Small intestine (tissue), 7 donors: ENCODE measurements around the gene ST6GAL1. TPM values are rescaled to one million over a fixed set of nuclear protein-coding genes. Genes with fewer than 3 reads are reported as not detected.

Experiments
- DNase-seq, 2 donors: peaks; one replicate each; pipeline versions ENCODE4 v3.0.0 to v3.0.0-alpha.2; 2013
- FAIRE-seq: peaks from 2 replicates; lab custom pipeline; 2012; peaks lifted over from hg19 to GRCh38; lab: Jason Lieb, UNC
- H3K27ac ChIP-seq, 3 donors: one replicate each; pipeline ENCODE4 v1.5.1; 2013; ENCODE audit warnings: low read length in 2 of 3, mild to moderate bottlenecking in 2 of 3, control low read depth in 1 of 3, inconsistent platforms in 1 of 3, low read depth in 1 of 3, moderate library complexity in 1 of 3
- H3K27me3 ChIP-seq, 3 donors: one replicate each; pipeline ENCODE4 v1.6.1; 2013; ENCODE audit warnings: low read length in 3 of 3, inconsistent platforms in 1 of 3; ENCODE audit not compliant: control insufficient read depth in 3 of 3, insufficient read depth in 3 of 3
- H3K36me3 ChIP-seq, 3 donors: one replicate each; pipeline ENCODE4 v1.6.1; 2013; ENCODE audit warnings: low read length in 3 of 3, inconsistent platforms in 1 of 3, low read depth in 1 of 3, mild to moderate bottlenecking in 1 of 3, moderate library complexity in 1 of 3; ENCODE audit not compliant: control insufficient read depth in 3 of 3, insufficient read depth in 2 of 3
- H3K4me1 ChIP-seq, 3 donors: one replicate each; pipeline ENCODE4 v1.6.1; 2013; ENCODE audit warnings: low read length in 2 of 3, inconsistent platforms in 1 of 3, low read depth in 1 of 3, mild to moderate bottlenecking in 1 of 3, moderate library complexity in 1 of 3; ENCODE audit not compliant: control insufficient read depth in 3 of 3, insufficient read depth in 2 of 3
- H3K4me3 ChIP-seq, 3 donors: one replicate each; pipeline ENCODE4 v1.5.1; 2013; ENCODE audit warnings: low read length in 3 of 3, control low read depth in 1 of 3, inconsistent platforms in 1 of 3, low read depth in 1 of 3, mild to moderate bottlenecking in 1 of 3, moderate library complexity in 1 of 3
- H3K9me3 ChIP-seq, 2 donors: one replicate each; pipeline ENCODE4 v1.6.1; 2013; ENCODE audit warnings: low read depth in 1 of 2, low read length in 1 of 2; ENCODE audit not compliant: control insufficient read depth in 2 of 2, insufficient read depth in 1 of 2
- WGBS, 3 donors: extraction: QIAGEN DNeasy Blood & Tissue Kit; methylation state at CpG; one replicate each; pipeline ENCODE4 v1.1.7; 2013; 5-methylcytosine and 5-hydroxymethylcytosine counted together
- polyA plus RNA-seq, 4 donors: library from polyadenylated mRNA; stranded (reverse) in 3 of 4; unstranded in 1 of 4; fragments of 200-250 nt in 3 of 4; fragments of 120-200 nt in 1 of 4; gene quantifications; one replicate each; pipeline versions ENCODE4 v1.2.1 to v1.2.3, GENCODE V29; 2013
- donor health status: healthy with polysubstance abuse.
- donor health status: control.
- donor health status: control.
- donor health status: Bipolar disorder and iron deficiency.
- donor health status: healthy.

Gene ST6GAL1
- polyA plus RNA-seq, 4 donors: 0.45 to 219 (median 11.0) TPM

DNA sequence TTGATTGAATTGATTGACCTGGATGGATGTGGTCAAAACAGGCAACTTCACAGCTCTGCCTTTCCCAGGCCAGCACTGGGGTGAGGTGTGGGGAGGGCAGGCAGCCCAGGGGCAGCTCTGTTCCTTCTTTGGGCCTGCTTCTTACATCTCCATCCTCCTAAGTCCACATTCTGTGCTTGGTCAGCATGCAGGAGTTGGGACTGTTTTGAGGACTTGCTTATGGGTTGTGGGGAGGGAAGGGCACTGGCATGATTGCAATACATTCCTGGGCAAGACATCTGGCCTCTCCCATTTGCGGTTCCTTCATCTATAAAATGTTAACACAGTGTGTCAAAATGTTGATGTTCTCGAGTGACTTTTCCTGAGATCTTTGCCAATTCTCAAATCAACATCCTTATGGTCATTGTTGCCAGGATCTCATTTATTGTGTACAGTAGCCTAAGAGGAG lies 84.1 kb downstream of the ST6GAL1 start:
- WGBS, 3 donors: 51 to 77% (median 75%) methylated on average over 2 of the region's 2 CpGs
- Histone ChIP-seq H3K4me3 (no peak overlapping the region), H3K4me1 (peaks cover 0 to 6% (median 0%) of the 10 kb centered on the region in 3 donors), H3K27ac (no peak overlapping the region), H3K27me3 (no peaks in the 10 kb centered on the region), H3K36me3 (peaks cover 0 to 8% (median 0%) of the 10 kb centered on the region in 3 donors), H3K9me3 (no peaks in the 10 kb centered on the region)
- DNase-seq (no peak), FAIRE-seq (no peak)

DNA sequence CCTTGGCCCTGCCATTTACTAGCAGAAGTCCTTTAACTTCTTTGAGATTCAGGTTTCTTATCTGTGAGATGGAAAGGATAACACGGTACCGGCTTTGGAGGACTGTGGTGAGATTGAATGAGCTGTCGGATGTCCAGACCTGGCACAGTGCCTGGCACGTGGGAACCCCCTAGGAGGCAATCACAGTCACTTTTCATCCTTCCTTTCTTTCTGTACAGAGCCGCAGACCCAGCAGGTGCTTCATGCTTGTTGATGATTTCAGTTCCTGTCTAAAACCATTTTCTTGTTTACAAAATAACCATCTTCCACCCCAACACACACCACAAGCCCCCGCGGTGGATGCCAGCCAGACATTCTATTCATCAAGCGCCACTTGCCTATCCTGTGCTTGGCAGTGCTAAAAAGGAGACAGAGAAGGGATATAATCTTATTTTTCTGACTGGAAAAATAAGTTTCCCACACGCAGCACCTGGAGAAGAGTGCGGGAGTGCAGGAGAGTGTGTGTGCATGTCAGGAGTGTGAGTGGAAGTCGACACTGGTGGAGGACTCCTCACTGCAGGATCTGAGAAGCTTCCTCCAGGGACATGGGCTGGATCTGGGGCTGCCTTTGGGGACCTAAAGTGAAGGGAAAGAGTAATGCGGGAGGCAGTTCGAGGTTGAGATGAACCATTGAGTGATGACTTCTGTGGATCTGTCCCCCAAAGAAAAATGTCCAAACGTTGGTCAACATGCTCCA lies 85.7 kb downstream of the ST6GAL1 start:
- peak overlapping the region in 1 of 3 donors; percentile 46 for H3K27ac ChIP-seq
- no peak overlapping the region for H3K4me3 ChIP-seq
- H3K36me3 ChIP-seq: peaks cover 0 to 8% (median 0%) of the 10 kb centered on the region in 3 donors
- FAIRE-seq (no peak), DNase-seq (no peak)
- 79 to 90% (median 85%) methylated on average over 14 of the region's 14 CpGs for WGBS, 3 donors
- no peaks in the 10 kb centered on the region for H3K27me3 ChIP-seq
- peaks cover 0 to 10% (median 0%) of the 10 kb centered on the region in 3 donors for H3K4me1 ChIP-seq
- no peaks in the 10 kb centered on the region for H3K9me3 ChIP-seq

DNA sequence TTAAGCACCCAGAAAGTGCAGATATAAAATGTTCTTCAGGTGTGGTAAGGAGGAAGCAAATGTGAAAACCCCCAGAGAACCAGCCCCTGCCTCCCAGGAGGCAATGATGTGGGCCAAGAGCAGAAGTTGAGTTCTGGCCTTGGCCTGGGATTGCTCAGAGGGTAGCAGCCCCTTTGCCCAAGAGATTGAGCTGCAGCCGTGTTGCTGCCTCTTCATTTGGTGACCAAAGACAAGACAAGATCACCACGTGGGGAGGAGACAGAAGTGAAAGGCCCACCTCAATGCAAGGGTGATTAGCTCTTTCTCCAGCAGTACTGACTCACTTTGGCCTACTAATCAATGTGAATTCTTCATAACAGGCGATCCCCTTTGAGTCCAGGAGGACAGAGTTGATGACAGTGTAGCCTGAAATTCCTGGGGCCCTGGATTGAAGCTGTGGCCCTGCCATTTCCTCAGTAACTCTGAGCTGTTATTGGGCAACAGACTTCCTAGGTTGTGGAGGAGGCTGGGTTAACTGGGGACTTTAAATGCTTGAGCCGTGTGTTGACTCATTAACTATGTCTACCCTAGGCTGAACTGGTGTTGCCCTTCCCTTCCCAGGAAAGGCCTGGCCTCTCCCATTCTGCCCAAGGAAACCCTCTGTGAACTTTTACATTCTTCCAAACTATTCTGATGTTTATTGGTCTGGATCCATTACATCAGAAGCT lies 86.5 kb downstream of the ST6GAL1 start:
- Histone ChIP-seq H3K36me3 (peaks cover 0 to 8% (median 0%) of the 10 kb centered on the region in 3 donors), H3K9me3 (no peaks in the 10 kb centered on the region), H3K4me1 (peaks cover 0 to 10% (median 0%) of the 10 kb centered on the region in 3 donors), H3K27me3 (no peaks in the 10 kb centered on the region), H3K27ac (peak overlapping the region in 1 of 3 donors; percentile 46), H3K4me3 (no peak overlapping the region)
- WGBS, 3 donors: 67 to 77% (median 74%) methylated on average over 4 of the region's 4 CpGs
- peak in 1 of 2 donors; percentile 71 for DNase-seq
- FAIRE-seq: no peak

DNA sequence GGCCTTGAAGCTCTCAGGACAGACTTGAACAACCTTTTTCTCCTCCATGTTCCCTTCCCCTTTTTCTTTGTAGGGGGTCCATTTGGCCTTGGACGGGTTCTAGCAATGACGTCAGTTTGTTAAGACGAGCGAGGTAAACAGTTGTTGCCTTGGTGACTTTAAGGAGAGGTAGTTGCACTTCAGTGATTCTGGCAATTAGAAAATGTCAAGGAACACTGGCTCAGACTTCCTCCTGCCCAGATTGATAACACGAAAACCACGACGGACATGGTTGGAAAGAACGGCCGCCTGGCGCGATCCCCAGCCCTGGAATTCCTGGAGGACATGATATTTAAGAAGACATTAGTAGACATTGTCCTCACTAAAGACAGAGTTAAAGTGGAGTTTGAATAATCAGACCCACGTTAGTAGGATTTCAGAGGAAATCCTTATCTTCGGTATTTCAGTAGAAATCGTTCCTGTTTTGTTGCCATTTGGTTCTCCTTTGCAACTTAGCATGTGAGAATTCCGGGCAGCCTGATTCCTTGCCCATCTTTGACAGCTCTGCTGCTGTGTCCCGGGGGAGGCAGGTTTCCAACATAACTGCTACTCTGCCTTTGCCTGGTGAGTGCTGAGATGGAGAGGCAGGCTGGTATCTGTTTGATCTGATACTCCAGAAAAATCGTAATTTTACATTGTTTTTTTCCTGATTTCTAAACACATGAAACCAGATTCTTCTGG lies 87.3 kb downstream of the ST6GAL1 start:
- Histone ChIP-seq H3K4me1 (peaks cover 0 to 10% (median 0%) of the 10 kb centered on the region in 3 donors), H3K36me3 (peaks cover 0 to 7% (median 0%) of the 10 kb centered on the region in 3 donors), H3K9me3 (no peaks in the 10 kb centered on the region), H3K27me3 (no peaks in the 10 kb centered on the region), H3K4me3 (no peak overlapping the region), H3K27ac (no peak overlapping the region)
- DNase-seq (no peak), FAIRE-seq (no peak)
- 73 to 91% (median 88%) methylated on average over 17 of the region's 17 CpGs for WGBS, 3 donors

DNA sequence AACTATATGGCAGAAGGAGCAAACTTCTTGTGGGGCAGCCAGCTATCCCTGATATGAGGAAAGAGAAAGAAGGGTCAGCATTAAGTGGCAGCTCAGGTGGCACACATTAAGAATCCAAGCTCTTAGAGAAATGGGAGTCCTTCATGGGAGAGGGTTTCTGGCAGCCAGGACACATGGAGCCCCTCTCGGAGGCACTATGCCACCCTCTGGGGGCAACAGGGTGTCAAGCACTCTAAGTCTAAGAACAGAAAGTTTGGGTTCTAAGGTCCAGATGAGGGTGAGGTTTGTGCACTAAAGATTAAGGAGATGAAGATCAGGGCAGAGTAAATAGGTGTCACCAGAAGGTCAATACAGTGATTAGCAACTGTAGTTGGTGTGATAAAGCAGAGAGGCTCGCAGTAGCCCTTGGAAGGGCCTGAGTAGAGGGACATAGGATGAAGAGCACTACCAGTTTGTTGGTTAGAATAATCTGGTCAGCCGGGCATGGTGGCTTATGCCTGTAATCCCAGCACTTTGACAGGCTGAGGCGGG lies 89.3 kb downstream of the ST6GAL1 start:
- WGBS, 3 donors: 76 to 86% (median 79%) methylated on average over 4 of the region's 4 CpGs
- Histone ChIP-seq H3K27me3 (no peaks in the 10 kb centered on the region), H3K4me1 (peaks cover 0 to 10% (median 0%) of the 10 kb centered on the region in 3 donors), H3K36me3 (peaks cover 0 to 5% (median 0%) of the 10 kb centered on the region in 3 donors), H3K4me3 (no peak overlapping the region), H3K9me3 (no peaks in the 10 kb centered on the region), H3K27ac (no peak overlapping the region)
- DNase-seq (no peak), FAIRE-seq (no peak)

DNA sequence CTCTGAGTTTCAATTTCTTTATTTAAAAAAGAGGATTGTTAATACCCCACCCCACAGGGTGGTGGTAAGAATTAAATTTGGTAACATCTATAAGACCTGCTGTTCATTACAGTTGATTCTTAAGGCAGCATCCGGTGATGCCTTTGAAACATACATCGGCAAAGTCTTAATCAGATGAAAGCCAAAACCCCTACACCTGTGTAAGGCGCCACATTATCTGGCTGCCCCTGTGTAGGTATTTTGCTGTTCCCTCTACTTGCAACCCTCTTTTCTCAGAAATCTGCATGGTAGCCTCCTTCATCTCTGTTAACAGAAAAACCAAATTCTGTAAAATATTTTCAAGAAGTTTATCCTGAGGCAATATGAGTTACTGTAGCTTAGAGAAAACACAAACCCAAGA lies 90.0 kb downstream of the ST6GAL1 start:
- no peak overlapping the region for H3K4me3 ChIP-seq
- no peak overlapping the region for H3K27ac ChIP-seq
- DNase-seq: no peak
- FAIRE-seq: no peak
- H3K4me1 ChIP-seq: peaks cover 0 to 13% (median 0%) of the 10 kb centered on the region in 3 donors
- no peaks in the 10 kb centered on the region for H3K9me3 ChIP-seq
- H3K36me3 ChIP-seq: peaks cover 0 to 5% (median 0%) of the 10 kb centered on the region in 3 donors
- no peaks in the 10 kb centered on the region for H3K27me3 ChIP-seq
- 87 to 93% (median 89%) methylated on average over 3 of the region's 3 CpGs for WGBS, 3 donors

DNA sequence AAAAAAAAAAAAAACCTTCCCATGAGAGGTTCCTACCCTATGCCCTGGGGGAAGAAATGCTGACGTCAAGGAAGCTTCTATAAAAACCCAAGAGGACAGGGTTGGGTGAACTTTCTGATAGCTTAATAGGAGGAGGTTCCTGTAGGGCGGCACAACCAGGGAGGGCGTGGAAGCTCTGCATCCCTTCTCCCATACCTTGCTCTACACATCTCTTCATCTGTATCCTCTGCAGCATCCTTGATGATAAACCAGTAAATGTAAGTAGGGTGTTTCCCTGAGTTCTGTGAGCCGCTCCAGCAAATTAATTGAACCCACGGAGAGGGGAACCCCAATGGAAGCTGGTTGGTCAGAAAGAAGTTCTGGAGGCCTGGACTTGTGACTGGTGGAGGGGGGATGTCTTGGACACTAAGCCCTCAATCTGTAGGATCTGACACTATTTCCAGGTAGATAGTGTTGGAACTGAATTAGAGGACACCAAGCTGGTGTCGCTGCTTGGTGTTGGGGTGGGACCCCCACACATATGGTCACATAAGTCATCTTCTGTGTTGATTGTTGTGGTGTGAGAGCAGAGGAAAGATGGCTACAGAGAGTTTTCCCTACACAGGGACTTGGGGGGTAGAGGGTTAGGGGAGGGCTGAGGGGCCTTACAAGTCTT lies 91.5 kb downstream of the ST6GAL1 start:
- H3K9me3 ChIP-seq: no peaks in the 10 kb centered on the region
- WGBS, 3 donors: 89 to 91% (median 89%) methylated on average over 6 of the region's 6 CpGs
- no peak for FAIRE-seq
- no peak for DNase-seq
- H3K4me1 ChIP-seq: peaks cover 0 to 15% (median 0%) of the 10 kb centered on the region in 3 donors
- no peak overlapping the region for H3K4me3 ChIP-seq
- no peaks in the 10 kb centered on the region for H3K36me3 ChIP-seq
- no peak overlapping the region for H3K27ac ChIP-seq
- H3K27me3 ChIP-seq: no peaks in the 10 kb centered on the region
